ENCODE data around the gene TGFBI. TPM values are rescaled to one million over a fixed set of nuclear protein-coding genes. Genes with fewer than 3 reads are reported as not detected.
A peak's percentile ranks its signal among the peaks of the same experiment; 100 is the strongest.

The TGFBI gene
- total RNA-seq, 1 experiment from 2014 or later: 1,373 TPM

DNA sequence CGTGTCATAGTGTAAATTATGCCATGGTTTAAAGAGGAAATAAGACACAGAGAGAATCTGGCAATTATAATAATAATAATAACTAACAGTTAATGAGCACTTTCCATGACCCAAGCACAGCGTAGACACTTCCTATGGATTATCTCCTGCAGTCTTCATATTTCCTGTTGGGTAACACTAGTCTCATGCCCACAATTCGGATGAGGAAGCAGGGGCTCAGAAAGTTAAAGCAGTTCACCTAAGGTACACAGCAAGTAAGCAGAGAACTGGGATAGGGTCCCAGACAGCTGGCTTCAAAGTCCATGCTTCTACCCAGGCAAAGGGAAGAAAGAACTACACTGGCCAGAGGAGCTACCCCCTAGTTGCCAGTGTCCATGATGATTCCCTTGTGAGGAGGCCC is 27.9 kb upstream of the TGFBI start:
- no peak for DNase-seq (ENCODE audit: extremely low read depth, low read depth)

DNA sequence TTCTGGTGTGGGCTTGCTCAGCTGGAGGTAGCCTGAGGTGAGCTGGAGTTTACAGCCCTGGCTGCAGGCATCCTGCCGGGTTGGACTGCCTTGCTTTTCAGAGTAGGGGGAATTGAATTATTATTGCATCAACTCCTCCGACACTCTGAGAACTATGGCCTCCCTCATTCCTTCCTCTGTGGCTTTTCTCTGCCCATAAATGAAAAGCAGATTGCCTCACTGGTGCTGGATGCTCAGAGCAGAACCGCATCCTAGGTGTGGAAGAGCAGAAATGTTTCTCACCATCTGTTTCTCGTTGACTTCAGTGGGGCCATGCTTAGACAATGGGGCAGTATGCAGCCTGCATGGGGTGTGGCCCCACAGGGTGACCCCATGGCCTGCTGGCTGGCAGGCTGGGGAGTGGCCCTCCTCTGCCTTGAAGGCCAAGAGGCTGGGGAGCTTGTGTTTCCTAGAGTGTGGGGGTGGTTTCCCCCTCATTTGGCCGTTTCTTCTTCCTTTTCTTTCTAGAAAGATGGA is 27.3 kb upstream of the TGFBI start:
- DNase-seq (ENCODE audit: extremely low read depth, low read depth): no peak

DNA sequence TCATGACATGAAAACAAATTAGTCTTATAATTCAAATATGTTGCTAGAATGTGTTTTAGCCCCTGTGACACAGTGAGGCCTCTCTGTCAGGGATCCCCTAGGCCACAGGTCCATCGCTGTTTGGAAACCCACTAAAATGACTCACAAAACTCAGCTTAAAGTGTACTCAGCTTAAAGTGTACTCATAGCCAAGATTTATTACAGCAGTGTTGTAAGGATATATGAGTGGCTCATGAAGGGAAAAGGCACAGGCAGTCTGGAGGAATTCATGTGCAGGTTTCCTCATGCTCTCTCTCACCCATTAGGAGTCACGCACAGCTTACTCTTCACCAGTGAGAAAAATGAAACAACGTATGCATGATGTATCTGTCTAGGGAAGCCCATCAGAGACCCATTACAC is 24.4 kb upstream of the TGFBI start:
- no peak for DNase-seq (ENCODE audit: extremely low read depth, low read depth)

DNA sequence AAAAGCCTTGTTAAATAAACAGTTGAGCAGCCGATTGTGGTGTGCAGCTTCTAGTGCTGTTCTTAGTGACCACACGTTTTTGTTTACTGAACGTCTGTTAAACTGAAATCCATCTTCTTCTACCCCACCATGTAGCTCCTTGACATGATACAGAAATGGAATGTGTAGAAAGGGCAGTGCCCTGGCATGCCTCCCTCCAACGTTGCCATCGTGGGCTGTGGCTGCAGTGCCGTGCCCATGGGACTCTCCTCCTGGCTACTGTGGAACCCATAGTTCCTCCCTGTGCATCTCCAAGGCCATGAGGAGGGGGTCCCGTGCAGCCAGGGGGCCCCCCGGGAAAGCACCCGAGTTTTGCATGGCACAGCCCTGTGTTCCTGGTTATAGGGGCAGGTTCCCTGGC is 23.3 kb upstream of the TGFBI start:
- DNase-seq (ENCODE audit: extremely low read depth, low read depth): no peak

DNA sequence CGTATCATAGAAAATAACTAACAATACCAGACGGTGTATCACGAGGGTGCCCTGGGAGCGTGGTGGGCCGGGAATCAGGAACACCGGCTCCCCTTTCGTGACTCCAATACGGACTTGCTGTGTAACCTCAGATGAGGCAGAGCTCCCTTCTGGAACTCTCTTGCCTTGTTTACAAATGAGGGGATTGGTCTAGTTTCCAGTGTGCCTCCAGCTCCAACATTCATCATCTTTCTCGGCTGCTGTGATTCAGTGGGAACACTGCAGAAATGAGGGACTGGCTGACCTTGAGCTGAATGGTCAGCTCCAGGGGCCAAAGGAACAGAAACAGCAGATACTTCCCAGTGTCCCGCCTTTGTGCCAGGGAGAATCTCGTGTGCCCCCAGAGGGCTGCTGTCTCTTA is 22.6 kb upstream of the TGFBI start:
- DNase-seq (ENCODE audit: extremely low read depth, low read depth): no peak

DNA sequence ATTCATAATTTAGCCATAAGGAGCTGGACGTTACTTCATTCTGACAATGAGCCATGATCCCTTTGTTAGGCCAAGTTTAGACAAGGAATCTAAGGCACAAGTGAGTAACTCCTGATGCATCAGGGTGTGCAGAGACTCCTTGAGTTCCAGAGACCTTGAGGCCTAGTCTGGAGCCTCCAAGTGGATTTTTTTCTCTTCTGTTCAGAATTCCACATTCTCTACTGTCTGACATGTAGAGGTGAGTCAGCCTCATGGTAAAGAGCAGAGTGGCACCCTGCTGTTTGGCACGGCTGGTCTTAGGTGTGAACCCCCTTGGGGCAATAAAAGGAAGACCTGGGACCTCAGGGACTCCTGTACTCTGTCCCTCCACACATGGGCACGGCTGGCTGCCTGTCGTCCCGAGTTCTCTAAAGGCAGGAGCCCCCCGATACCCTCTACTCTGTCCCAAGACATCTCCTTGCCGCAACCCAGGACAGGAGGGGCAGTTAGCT is 22.0 kb upstream of the TGFBI start:
- DNase-seq (ENCODE audit: extremely low read depth, low read depth): no peak

DNA sequence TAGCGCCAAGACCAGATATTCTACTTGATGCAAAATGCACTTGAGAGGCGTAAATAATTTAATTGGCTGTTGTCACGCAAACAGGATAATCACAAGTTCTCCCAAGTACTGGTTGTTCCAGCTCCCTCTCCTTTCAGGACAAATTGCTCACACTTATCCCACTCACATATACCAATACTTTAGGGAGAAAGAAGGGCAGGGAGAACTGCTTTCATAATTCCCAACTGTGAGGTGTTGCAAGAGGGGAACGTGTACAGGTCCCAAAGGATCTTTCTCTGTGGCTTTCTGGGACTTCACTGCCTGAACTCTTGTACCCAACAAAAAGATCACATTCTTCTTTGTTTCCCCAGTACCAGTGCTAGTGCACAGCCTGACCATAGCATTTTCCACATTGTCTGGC is 21.5 kb upstream of the TGFBI start:
- DNase-seq (ENCODE audit: extremely low read depth, low read depth): no peak

DNA sequence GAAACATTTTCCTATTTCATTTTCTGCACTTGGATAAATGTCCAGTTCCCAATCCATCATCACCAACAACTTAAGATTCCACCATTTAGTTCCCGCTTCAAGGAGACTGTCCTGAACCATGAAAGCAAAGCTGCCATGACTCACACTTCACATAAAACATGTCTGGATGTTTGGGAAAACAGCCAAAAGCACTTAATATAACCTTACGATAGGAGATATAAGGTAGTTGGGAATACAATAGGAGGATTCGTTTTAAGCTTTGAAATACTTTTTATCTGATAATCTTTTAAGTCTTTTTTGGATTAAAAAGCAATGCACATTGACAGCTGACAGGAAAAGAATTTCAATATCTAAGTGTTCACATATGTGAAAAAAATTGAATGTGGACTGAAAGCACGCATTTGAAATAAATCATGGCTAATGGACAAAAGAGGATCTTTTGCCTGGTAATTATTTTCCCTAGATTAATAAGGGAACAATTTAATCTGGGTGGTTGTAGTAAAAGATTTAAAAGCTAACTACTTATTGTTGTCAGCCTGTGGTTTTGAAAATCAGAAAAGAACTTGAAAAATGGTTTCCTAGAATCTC is 17.3 kb upstream of the TGFBI start:
- DNase-seq (ENCODE audit: extremely low read depth, low read depth): peak; percentile 51

DNA sequence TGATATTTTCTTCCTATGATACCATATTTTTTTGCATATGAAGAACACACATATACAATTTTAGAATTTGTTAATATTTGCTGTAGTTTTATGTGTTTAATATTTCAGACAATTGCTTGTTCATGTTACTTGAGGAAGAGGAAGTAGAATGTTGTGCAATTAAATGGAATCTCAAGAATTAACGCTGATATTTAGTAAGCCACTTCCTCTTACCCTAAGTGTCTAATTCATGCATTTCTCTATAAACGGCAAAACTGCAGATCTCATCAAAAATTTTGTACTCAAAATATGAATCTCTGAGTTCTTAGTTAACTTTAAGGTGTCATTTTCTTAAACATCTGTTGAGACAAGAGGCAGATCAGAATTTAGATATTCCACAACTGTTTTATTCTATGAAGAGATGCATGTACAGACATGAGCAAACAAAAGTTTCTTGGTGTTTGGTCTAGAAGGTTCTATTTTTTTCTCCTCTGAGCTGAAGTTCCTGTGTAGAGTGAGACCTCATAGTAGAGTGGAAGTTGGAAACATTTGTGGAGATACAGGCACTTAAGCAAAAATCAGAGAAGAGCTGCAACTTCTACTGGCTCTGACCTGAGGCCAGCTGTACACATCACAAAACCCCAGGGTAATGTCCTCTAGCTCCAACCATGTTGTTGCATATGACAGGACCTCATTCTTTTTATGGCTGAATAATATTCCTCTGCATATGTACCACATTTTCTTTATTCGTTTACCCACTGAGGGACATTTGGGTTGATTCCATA is 16.6 kb upstream of the TGFBI start:
- peak; percentile 61 for DNase-seq (ENCODE audit: extremely low read depth, low read depth)

DNA sequence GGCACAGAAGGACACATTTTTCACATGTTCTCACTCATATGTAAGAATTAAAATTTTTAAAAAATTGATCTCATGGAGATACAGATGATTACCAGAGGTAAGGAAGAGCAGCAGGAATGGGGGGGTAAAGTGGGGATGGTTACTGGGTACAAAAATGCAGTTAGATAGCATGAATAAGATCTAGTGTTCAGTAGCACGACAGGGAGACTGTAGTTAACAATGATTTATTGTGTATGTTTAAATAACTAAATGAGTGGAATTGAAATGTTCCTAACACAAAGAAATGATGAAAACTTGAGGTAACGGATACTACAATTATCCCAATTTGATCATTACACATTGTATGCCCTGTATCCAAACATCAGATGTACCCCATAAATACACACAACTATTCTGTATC is 15.2 kb upstream of the TGFBI start:
- no peak for DNase-seq (ENCODE audit: extremely low read depth, low read depth)

DNA sequence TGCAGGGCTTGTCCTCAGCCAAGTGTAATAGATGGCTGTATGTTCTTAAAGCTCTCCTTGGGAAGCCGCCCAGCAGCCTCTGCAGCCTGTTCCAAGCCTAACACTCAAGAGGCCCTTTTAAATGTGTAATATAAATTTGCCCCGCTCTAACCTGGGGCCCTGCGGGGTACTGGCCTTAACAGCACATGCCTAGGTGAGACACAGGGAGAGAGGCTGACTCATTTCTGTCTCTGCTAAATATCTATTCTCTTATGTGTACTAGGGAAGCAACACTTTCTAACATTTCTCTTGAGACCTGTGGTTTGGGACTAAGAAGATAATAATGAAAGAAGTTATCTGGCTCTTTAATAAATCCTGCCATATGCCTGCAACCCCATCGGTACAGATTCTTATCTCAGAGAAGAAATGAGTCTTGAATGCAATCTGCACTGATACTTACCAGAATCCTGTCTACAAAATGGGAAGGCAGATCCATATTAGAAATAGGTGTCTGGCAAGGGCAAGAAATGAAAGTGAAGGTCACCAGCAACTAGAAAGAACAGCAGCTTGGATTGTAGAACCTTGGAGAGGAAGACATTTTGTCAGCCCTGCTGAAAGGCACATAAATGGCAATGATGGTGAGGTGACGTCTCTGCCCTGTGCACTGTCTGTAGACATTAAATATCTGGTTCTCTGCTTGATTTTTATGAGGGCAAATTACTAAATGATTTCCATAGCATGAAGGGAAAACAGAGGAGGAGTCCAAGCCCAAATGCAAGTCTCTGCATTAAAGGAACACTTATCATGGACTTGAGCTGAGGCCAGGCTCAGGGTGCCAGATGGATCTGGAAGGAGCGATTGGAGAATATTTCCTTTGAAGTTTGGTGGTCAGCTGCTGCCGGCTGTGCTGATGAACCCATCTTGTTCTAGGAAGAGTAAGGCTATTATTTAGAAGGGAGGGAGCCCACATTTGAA is 14.5 kb upstream of the TGFBI start:
- DNase-seq (ENCODE audit: extremely low read depth, low read depth): no peak

DNA sequence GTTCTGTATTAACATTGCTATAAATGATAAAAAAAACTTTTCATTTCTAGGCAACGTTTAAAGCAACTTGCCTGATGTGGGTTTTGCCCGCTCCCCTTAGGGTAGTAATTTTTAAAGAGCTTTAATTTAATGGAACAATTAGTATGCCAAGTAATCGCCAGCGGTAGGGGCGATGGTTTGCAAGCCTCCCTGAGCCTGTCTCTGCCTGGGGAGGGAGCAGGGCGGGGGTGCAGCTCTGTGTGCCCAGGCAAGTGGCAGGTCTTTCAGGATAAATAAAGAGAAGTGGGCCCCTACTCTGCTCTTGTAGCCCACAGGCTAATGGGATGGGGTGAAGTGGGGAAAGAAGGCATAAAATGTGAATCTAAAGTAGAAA is 13.8 kb upstream of the TGFBI start:
- DNase-seq (ENCODE audit: extremely low read depth, low read depth): no peak

DNA sequence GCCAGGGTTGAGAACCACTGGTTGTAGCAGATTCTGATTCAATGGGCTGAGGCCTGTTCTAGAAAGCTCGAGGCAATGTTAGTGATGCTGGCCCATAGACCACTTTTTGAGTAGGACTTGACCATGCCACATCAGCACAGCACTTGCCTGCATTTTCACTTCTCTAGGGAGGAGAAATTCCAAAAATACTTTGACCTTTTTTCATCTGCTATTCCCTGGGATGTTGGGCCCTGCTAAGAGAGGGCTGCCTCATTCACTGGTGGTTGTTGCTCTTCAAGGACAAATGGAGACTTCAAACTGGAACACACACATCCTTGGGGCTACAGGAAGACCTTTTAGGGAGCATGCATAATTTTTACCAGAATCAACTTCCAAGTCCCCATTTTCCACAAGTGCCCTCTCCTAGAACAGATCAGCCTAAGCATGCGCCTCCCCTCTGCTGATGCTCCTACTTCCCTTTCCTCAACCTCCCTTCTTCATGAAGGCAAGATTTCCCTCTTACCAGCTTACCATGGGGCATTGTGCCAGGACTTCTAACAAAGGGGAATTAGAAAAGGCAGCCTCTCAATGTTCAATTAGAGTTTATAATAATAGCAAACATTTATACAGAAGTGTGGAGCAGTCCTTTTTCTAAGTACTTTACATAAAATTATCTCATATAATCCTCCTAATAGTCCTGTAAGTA is 12.7 kb upstream of the TGFBI start:
- no peak for DNase-seq (ENCODE audit: extremely low read depth, low read depth)

DNA sequence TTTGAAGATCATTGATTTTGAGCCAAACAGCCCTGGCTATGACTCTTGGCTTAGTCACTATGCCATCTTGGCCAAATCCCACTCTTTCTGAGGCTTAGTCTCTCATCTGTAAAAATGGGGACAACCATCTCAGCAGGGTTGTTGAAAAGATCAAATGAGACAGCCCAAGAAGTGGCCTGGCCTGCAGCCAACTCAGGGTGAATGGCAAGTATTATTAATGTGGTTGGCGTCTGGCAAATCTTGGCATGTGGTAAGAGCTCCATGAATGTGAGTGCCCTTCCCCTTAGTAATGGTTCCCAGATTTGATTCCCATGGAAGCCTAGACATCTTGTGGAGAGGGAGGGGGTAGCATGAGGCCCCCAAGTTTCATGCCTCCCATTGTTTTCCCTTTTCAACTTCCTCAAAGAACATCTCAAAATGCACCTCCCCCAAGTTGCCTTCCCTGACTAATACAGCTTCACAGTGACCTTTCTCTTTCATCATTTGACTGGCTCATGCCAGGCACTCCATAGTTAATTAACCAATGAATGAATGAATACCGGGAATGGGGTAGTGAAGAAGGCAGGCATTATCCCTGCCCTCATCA is 11.8 kb upstream of the TGFBI start:
- DNase-seq (ENCODE audit: extremely low read depth, low read depth): no peak

DNA sequence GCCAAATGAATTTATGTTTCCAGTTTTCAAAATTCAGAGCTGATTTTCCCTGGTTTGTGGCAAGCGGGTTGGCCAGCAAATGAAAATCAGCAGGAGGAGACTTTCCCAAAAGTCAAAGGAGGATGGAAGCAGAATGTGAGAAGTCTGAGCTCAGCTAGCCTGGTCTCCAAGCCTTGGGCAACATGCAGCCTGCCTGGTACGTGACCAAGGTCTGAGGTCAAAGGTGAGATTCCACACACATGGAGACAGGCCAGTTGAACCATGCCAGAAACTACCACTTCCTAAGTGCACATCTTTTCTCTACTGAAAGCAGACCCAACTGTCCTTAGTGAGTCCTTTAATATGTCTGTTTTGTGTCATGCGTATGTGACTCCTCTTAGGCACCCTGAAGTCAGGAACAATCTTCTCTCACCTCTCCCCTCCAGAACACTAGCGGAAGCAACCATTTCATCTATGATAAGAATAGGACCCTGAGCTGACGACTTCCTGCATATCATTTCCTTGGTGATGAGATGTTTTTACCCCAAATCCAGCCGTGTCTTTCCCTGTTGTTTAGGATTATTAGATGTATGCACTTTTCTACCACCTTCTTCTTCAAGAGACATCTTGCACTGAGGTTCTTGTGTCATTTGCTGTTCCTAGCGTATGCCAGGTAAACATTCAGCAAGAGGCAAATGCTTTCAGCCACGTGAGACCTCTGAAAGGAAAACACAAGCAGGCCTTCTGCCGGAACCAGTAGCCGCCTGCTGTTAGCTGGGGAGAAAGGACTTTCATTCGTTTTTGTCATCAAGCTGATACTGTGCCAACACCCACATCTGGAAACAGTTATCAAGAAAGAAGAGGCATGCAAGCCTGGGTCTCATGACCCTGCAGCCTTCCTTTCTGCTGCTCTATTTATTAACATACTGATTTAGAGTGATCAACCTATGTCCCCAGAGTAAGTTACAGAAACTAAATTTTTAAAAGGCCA is 9.7 kb upstream of the TGFBI start:
- peak; percentile 73 for DNase-seq (ENCODE audit: extremely low read depth, low read depth)

DNA sequence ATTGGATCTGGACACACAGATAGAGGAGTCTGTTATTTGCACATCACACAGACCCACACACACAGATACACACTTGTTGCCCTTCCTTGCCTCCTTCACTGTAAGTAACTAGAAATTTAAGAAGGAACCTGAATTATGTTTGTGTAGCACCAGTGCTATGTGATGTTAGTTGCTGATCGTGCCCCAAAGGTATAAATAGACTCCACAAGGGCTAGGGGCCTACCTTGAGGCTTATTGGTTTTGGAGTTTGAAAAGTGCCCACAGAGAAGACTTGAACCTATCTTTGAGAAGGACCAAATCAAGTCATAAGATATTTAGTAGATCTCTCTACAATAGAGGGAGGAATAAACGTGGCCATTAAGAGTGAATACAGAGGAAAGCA is 8.8 kb upstream of the TGFBI start:
- DNase-seq (ENCODE audit: extremely low read depth, low read depth): no peak

DNA sequence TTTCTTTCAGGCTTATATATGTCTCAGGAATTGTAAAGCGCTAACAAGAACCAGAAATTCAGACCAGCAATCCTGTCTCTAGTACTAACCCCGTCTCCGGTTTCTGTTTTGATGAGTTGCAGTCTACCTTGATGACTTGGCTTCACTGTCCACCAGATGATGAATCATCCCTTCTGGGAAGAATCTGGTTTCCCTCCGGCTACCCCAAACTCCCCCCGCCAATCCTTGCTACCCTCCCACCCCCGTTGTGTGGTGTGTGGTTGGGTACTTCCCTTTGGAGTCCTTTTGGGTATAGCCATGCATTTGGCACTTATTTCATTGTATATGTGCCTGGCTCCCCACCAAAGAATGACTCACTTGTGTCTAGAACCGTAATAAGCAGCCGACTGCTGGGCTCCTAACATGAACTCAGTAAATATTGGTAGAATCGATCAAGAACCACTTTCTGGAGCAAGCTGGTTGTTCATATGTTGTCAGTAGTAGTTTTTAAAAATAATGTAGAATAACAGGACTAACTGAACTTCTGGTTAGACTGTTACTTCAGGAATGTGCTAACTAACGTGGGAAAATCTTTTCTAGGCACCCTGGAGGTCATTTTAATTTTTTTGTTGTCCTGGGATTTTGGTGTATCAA is 8.3 kb upstream of the TGFBI start:
- DNase-seq (ENCODE audit: extremely low read depth, low read depth): peak; percentile 84

DNA sequence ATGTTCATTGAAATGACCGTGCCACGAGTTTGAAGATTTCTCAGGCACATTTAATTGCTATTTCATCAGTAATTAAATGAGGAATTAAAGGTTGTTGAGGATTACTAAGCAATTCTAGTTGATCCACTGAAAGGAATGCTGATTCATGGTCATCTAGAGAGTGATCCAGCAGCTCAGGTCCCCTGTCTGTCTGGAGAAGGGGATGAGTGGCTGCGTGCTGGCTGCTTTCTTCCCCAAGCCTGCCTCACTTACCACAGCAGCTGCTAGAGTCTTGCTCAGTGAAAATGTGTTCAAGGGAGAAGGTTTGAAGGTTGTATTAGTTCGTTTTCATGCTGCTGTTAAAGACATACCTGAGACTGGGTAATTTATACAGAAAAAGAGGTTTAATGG is 7.8 kb upstream of the TGFBI start:
- peak; percentile 46 for DNase-seq (ENCODE audit: extremely low read depth, low read depth)

DNA sequence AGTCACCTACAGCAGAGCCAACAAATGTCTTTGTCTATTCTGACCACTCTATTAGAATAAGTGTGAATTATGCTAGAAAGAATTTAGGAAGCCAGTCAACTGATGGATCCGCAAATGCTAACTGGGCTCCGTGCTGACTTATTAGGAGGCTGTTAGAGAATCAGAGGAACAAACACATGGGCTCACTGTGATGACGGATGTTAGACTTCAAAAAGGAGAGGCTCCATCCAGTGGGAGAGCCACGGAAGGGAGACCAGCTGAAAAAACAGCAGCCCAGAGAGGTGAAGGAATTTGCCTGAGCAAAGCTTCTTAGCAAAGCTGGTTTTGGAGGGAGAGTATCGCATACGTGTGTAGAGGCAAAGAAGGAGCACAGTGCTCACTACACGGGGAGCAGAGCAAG is 5.8 kb upstream of the TGFBI start:
- DNase-seq (ENCODE audit: extremely low read depth, low read depth): no peak
